Measurements from ENCODE around the gene MZF1. TPM values are rescaled to one million over a fixed set of nuclear protein-coding genes. Genes with fewer than 3 reads are reported as not detected.

Gene MZF1
- total and polyA plus RNA-seq, 9 of the 15 experiments (the other 6 are each of a cell fraction or from before 2014, with no cell fraction given): 0.31 to 29.3 (median 11.5) TPM

GRCh38 chr19:58551577-58552471 is 21.3 kb downstream of the MZF1 start:
- in situ Hi-C loops (cut with MboI): no loop called here
- Histone ChIP-seq H3K36me3 (ENCODE audit: control insufficient read depth, insufficient read depth, low read length) (peaks cover 86% of the 10 kb centered on the region), H3K79me2 (ENCODE audit: control insufficient read depth, insufficient read depth, low read length) (peaks cover 50% of the 10 kb centered on the region), H3K27me3 (ENCODE audit: control insufficient read depth in 2 of 2, insufficient read depth in 2 of 2, low read length in 2 of 2) (no peaks in the 10 kb centered on the region), H4K20me1 (replicated peaks; ENCODE audit: control insufficient read depth, insufficient read depth, low read length) (peaks cover 22% of the 10 kb centered on the region), H3K4me3 (no peak overlapping the region), H3K4me1 (replicated peaks in 1 of 2; ENCODE audit: control insufficient read depth in 2 of 2, insufficient read depth in 2 of 2, low read length in 2 of 2) (peaks cover 23 to 59% of the 10 kb centered on the region in 2 experiments), H3K27ac (ENCODE audit: extremely low read depth, low read depth, low read length) (no peak overlapping the region), H3K9ac (ENCODE audit: insufficient read depth in 1 of 2, low read depth in 2 of 2, low read length in 2 of 2) (no peak overlapping the region), H2AFZ (ENCODE audit: low read depth, low read length) (no peak overlapping the region), H3K9me1 (ENCODE audit: control insufficient read depth, insufficient read depth, low read length) (peaks cover 3% of the 10 kb centered on the region), H3K4me2 (ENCODE audit: insufficient read depth, low read length) (no peak overlapping the region), H3K9me3 (replicated peaks; ENCODE audit: control insufficient read depth, insufficient read depth, low read depth, low read length) (no peaks in the 10 kb centered on the region)
- peak; percentile 1; the same call in 2 of the 3 replicates for ATAC-seq
- POLR2A ChIA-PET: interaction anchor here (3.7 kb wide), 1 partner anchor 7 kb away, joined by 48 read pairs; the partner anchor contains the start of gene TRIM28
- CTCF ChIA-PET (ENCODE audit: low intra/inter-chr PET ratio): no interaction called here
- WGBS (ENCODE audit: insufficient coverage, low coverage, missing lambda C conversion rate): 91% methylated on average over 18 of the region's 18 CpGs
- intact Hi-C loops (cut with micrococcal nuclease): no loop called here
- FAIRE-seq: no peak
- DNase-seq (ENCODE audit: extremely low read depth in 1 of 4, low spot score in 3 of 4): no peak
- TF ChIP-seq ZKSCAN1 (IDR thresholded peaks at IDR 0.05; ENCODE audit: low read depth, low read length) (peak; percentile 83), SRSF7 (optimal IDR thresholded peaks at IDR 0.05; ENCODE audit: low read depth, low read length) (no peak), POLR2B (IDR thresholded peaks at IDR 0.05; ENCODE audit: low read depth, partially characterized antibody) (peak; percentile 24), POLR2A (conservative IDR thresholded peaks at IDR 0.05) (peak; percentile 73), DDX20 (tag; IDR thresholded peaks at IDR 0.05; ENCODE audit: low read depth) (no peak), MYNN (IDR thresholded peaks at IDR 0.05) (0 out of 2 replicates have a peak, but pooled peaks have one; percentile 9), MYNN (CRISPR knock-in tag; IDR thresholded peaks at IDR 0.05) (no peak), POLR2G (IDR thresholded peaks at IDR 0.05; ENCODE audit: low read depth, low read length) (peak; percentile 61), RBFOX2 (IDR thresholded peaks at IDR 0.05; ENCODE audit: low read depth, low read length) (peak; percentile 69), SUPT5H (IDR thresholded peaks at IDR 0.05) (peak; percentile 68), AFF4 (CRISPR knock-in tag; IDR thresholded peaks at IDR 0.05) (no peak)
- TSS peak; percentile 42 for BruUV-seq (replicated peaks)

Measured in K562 (cell line).